H9 (cell line): Measurements from ENCODE around the gene SH3RF3. TPM values are rescaled to one million over a fixed set of nuclear protein-coding genes. Genes with fewer than 3 reads are reported as not detected.
A peak's percentile ranks its signal among the peaks of the same experiment; 100 is the strongest.

Experiments used
- DNase-seq: peaks from one replicate; pipeline ENCODE4 v3.0.0-alpha.2; 2017
- H2AFZ ChIP-seq: one replicate; pipeline ENCODE4 v1.6.1; 2013; ENCODE audit warnings: mild to moderate bottlenecking, low read length, control low read depth, moderate library complexity
- H2AK5ac ChIP-seq: 2 replicates; pipeline ENCODE4 v1.6.1; 2013; ENCODE audit warnings: low read length, control low read depth, mixed read lengths; ENCODE audit not compliant: insufficient read length
- H2BK120ac ChIP-seq: one replicate; pipeline ENCODE4 v1.6.1; 2013; ENCODE audit warnings: low read depth, mild to moderate bottlenecking, low read length, control low read depth, inconsistent platforms; ENCODE audit not compliant: poor library complexity, severe bottlenecking
- H2BK12ac ChIP-seq: 2 replicates; pipeline ENCODE4 v1.6.1; 2013; ENCODE audit warnings: low read length, control low read depth, mixed read lengths, low read depth; ENCODE audit not compliant: insufficient read length
- H2BK15ac ChIP-seq: 2 replicates; pipeline ENCODE4 v1.6.1; 2013; ENCODE audit warnings: low read depth, low read length, control low read depth
- H2BK20ac ChIP-seq: one replicate; pipeline ENCODE4 v1.6.1; 2013; ENCODE audit warnings: low read depth, mild to moderate bottlenecking, low read length, control low read depth, inconsistent platforms; ENCODE audit not compliant: poor library complexity, severe bottlenecking
- H2BK5ac ChIP-seq: 2 replicates; pipeline ENCODE4 v1.6.1; 2013; ENCODE audit warnings: low read length, control low read depth, mixed read lengths; ENCODE audit not compliant: insufficient read length
- H3K14ac ChIP-seq: 2 replicates; pipeline ENCODE4 v1.6.1; 2013; ENCODE audit warnings: low read length, control low read depth; ENCODE audit not compliant: insufficient read depth
- H3K18ac ChIP-seq: 2 replicates; pipeline ENCODE4 v1.6.1; 2013; ENCODE audit warnings: low read depth, mild to moderate bottlenecking, mixed read lengths, low read length, control low read depth; ENCODE audit not compliant: insufficient read length
- H3K23ac ChIP-seq: 2 replicates; pipeline ENCODE4 v1.6.1; 2013; ENCODE audit warnings: low read length, control low read depth, mixed read lengths, low read depth; ENCODE audit not compliant: insufficient read length
- H3K23me2 ChIP-seq: 2 replicates; pipeline ENCODE4 v1.6.1; 2013; ENCODE audit warnings: low read depth, mild to moderate bottlenecking, mixed read lengths, low read length, control low read depth; ENCODE audit not compliant: insufficient read length, poor library complexity, severe bottlenecking
- H3K27ac ChIP-seq: 2 replicates; pipeline ENCODE4 v1.5.1; 2013; ENCODE audit warnings: low read length, control low read depth, mixed read lengths, low read depth; ENCODE audit not compliant: insufficient read length
- H3K27me3 ChIP-seq: 2 replicates; pipeline ENCODE4 v1.6.1; 2013; ENCODE audit warnings: low read length, control low read depth, inconsistent platforms; ENCODE audit not compliant: insufficient read depth
- H3K4ac ChIP-seq: 2 replicates; pipeline ENCODE4 v1.6.1; 2013; ENCODE audit warnings: low read depth, mild to moderate bottlenecking, control low read depth, inconsistent platforms, low read length, moderate library complexity
- H3K4me1 ChIP-seq: 2 replicates; pipeline ENCODE4 v1.6.1; 2013; ENCODE audit warnings: low read length, control low read depth, inconsistent platforms; ENCODE audit not compliant: insufficient read depth
- H3K4me2 ChIP-seq: 2 replicates; pipeline ENCODE4 v1.6.1; 2013; ENCODE audit warnings: low read length, control low read depth, mixed read lengths; ENCODE audit not compliant: insufficient read length, insufficient read depth
- H3K56ac ChIP-seq: 2 replicates; pipeline ENCODE4 v1.6.1; 2013; ENCODE audit warnings: low read depth, mild to moderate bottlenecking, mixed read lengths, low read length, control low read depth; ENCODE audit not compliant: insufficient read length
- H3K79me1 ChIP-seq: 2 replicates; pipeline ENCODE4 v1.6.1; 2013; ENCODE audit warnings: low read depth, mild to moderate bottlenecking, moderate library complexity, low read length, control low read depth, inconsistent platforms; ENCODE audit not compliant: insufficient read depth, poor library complexity, severe bottlenecking
- H3K79me2 ChIP-seq: 2 replicates; pipeline ENCODE4 v1.6.1; 2013; ENCODE audit warnings: low read length, control low read depth, inconsistent platforms; ENCODE audit not compliant: insufficient read depth
- H3K9ac ChIP-seq: 2 replicates; pipeline ENCODE4 v1.6.1; 2013; ENCODE audit warnings: low read length, control low read depth, mixed read lengths; ENCODE audit not compliant: insufficient read length; ENCODE audit errors: extremely low read depth
- H3K9me3 ChIP-seq: one replicate; pipeline ENCODE4 v1.6.1; 2013; ENCODE audit warnings: low read depth, low read length, inconsistent platforms; ENCODE audit not compliant: control insufficient read depth
- H3T11ph ChIP-seq: one replicate; pipeline ENCODE4 v1.6.1; 2013; ENCODE audit warnings: mild to moderate bottlenecking, low read length, control low read depth, inconsistent platforms
- H4K20me1 ChIP-seq: one replicate; pipeline ENCODE4 v1.6.1; 2013; ENCODE audit not compliant: control insufficient read depth, insufficient read length, insufficient read depth
- H4K5ac ChIP-seq: 2 replicates; pipeline ENCODE4 v1.6.1; 2013; ENCODE audit warnings: low read depth, mild to moderate bottlenecking, mixed read lengths, low read length, control low read depth; ENCODE audit not compliant: insufficient read length
- H4K8ac ChIP-seq: replicated peaks from 2 replicates; pipeline ENCODE4 v1.6.1; 2013; ENCODE audit warnings: low read length, control low read depth, mixed read lengths, low read depth; ENCODE audit not compliant: insufficient read length
- H4K91ac ChIP-seq: 2 replicates; pipeline ENCODE4 v1.6.1; 2013; ENCODE audit warnings: low read depth, mild to moderate bottlenecking, moderate library complexity, mixed read lengths, low read length, control low read depth; ENCODE audit not compliant: insufficient read length
- H3K27ac Mint-ChIP-seq, 3 experiments: 2 replicates in 2 of 3; 3 replicates in 1 of 3; pipeline ENCODE4 v1.8.0; 2020 to 2021; ENCODE audit warnings: mixed read lengths in 3 of 3, mild to moderate bottlenecking in 1 of 3, moderate library complexity in 1 of 3
- H3K27me3 Mint-ChIP-seq: 2 replicates; pipeline ENCODE4 v1.8.0; 2021; ENCODE audit warnings: low read depth, mild to moderate bottlenecking, moderate library complexity, mixed read lengths
- H3K36me3 Mint-ChIP-seq, 3 experiments: 2 replicates in 2 of 3; 3 replicates in 1 of 3; pipeline ENCODE4 v1.8.0; 2020 to 2021; ENCODE audit warnings: low read depth in 3 of 3, mixed read lengths in 3 of 3; ENCODE audit not compliant: insufficient read depth in 1 of 3
- H3K4me1 Mint-ChIP-seq, 2 experiments: 2 replicates each; pipeline ENCODE4 v1.8.0; 2020; ENCODE audit warnings: mixed read lengths in 2 of 2
- H3K4me3 Mint-ChIP-seq, 2 experiments: 2 replicates in 1 of 2; 3 replicates in 1 of 2; pipeline ENCODE4 v1.8.0; 2020 to 2021; ENCODE audit warnings: mild to moderate bottlenecking in 2 of 2, mixed read lengths in 2 of 2, moderate library complexity in 1 of 2
- H3K9me3 Mint-ChIP-seq, 2 experiments: 2 replicates in 1 of 2; 3 replicates in 1 of 2; pipeline ENCODE4 v1.8.0; 2020; ENCODE audit warnings: mild to moderate bottlenecking in 2 of 2, mixed read lengths in 2 of 2, moderate library complexity in 1 of 2
- WGBS: extraction: QIAGEN DNeasy Blood & Tissue Kit; methylation state at CpG from one replicate; pipeline ENCODE4 v1.1.7; 2013; ENCODE audit warnings: missing lambda C conversion rate, low lambda C conversion rate, mixed read lengths; ENCODE audit not compliant: insufficient read length; ENCODE audit errors: extremely low coverage; 5-methylcytosine and 5-hydroxymethylcytosine counted together
- total RNA-seq: library from RNA; stranded (reverse); gene quantifications from 2 replicates; pipeline ENCODE4 v1.2.1, GENCODE V29; 2021
- TF ChIP-seq, protein P1 (sequence below): fragments of 200-600 bp; sonication (generic); conservative IDR thresholded peaks from 3 replicates; pipeline ENCODE4 v1.8.0; 2021; ENCODE audit warnings: antibody characterized with exemption, mild to moderate bottlenecking

Gene SH3RF3
- total RNA-seq, 1 experiment from 2014 or later, result 0.46 TPM

DNA sequence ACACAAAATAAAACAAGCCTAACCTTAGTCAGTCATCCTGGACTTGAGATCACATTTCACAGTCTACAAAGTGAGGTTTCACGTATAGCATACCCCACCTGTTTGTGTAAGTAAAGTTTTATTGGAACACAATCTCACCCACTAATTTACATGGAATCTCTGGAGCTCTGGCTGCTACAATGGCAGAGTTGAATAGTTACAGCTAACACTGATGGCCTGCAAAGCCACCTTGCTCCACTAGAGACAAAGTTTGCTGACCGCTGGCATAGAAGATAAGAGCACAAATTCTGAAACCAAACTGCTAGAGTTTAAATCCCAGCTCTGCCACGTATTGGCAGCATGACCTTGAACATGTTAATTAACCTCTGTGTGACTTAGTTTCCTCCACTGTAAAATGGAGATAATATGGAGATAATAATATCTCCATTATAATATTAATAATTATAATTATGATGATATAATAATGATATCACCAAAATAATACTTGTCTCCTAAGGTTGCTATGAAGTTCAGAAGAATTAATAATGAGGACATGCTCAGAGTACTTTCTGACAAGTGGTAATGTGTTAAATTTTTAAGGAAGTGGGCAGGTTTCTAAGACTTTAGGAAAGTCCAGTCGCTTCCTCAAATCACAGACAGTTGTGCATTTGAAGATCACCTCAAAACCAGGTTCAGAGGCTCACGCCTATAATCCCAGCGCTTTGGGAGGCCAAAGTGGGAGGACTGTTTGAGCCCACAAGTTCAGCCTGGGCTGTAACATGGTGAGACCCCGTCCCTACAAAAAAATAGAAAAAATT is 204.6 kb downstream of the SH3RF3 start:
- H3K4me1 Mint-ChIP-seq, result peaks cover 22 to 26% of the 10 kb centered on the region in 2 experiments
- H3K9me3 ChIP-seq, result no peaks in the 10 kb centered on the region
- no peak overlapping the region for H3K4ac ChIP-seq
- no peaks in the 10 kb centered on the region for H3K27me3 ChIP-seq
- peaks cover 2 to 4% of the 10 kb centered on the region in 2 experiments; a peak in 4 of 5 replicates for H3K9me3 Mint-ChIP-seq
- no peak overlapping the region for H2BK120ac ChIP-seq
- no peak overlapping the region for H2AK5ac ChIP-seq
- WGBS, result no CpG with 5 or more reads among the region's 7 CpGs
- H3T11ph ChIP-seq, result no peak overlapping the region
- no peak overlapping the region for H4K5ac ChIP-seq
- no peak overlapping the region for H2BK20ac ChIP-seq
- H2BK12ac ChIP-seq, result no peak overlapping the region
- no peak overlapping the region for H2BK5ac ChIP-seq
- no peaks in the 10 kb centered on the region for H3K79me1 ChIP-seq
- H3K56ac ChIP-seq, result no peak overlapping the region
- no peak overlapping the region for H2BK15ac ChIP-seq
- no peak overlapping the region for H3K27ac ChIP-seq
- no peaks in the 10 kb centered on the region for H4K20me1 ChIP-seq
- peaks cover 4% of the 10 kb centered on the region; the same call in 1 of the 2 replicates for H3K4me1 ChIP-seq
- no peak overlapping the region for H4K8ac ChIP-seq
- no peak for DNase-seq
- H2AFZ ChIP-seq, result no peak overlapping the region
- H3K18ac ChIP-seq, result no peak overlapping the region
- no peak overlapping the region for H3K9ac ChIP-seq
- no peak overlapping the region for H3K14ac ChIP-seq
- TF ChIP-seq, protein P1, sequence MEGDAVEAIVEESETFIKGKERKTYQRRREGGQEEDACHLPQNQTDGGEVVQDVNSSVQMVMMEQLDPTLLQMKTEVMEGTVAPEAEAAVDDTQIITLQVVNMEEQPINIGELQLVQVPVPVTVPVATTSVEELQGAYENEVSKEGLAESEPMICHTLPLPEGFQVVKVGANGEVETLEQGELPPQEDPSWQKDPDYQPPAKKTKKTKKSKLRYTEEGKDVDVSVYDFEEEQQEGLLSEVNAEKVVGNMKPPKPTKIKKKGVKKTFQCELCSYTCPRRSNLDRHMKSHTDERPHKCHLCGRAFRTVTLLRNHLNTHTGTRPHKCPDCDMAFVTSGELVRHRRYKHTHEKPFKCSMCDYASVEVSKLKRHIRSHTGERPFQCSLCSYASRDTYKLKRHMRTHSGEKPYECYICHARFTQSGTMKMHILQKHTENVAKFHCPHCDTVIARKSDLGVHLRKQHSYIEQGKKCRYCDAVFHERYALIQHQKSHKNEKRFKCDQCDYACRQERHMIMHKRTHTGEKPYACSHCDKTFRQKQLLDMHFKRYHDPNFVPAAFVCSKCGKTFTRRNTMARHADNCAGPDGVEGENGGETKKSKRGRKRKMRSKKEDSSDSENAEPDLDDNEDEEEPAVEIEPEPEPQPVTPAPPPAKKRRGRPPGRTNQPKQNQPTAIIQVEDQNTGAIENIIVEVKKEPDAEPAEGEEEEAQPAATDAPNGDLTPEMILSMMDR, result peak; percentile 54
- peaks cover 9% of the 10 kb centered on the region for H3K27me3 Mint-ChIP-seq
- H3K4me2 ChIP-seq, result no peak overlapping the region
- H3K23me2 ChIP-seq, result no peaks in the 10 kb centered on the region
- H3K79me2 ChIP-seq, result no peaks in the 10 kb centered on the region
- H3K27ac Mint-ChIP-seq, result no peak overlapping the region
- H3K23ac ChIP-seq, result no peak overlapping the region
- H3K36me3 Mint-ChIP-seq, result peaks cover 0 to 2% (median 0%) of the 10 kb centered on the region in 3 experiments; a peak in 2 of 7 replicates
- H4K91ac ChIP-seq, result no peak overlapping the region
- no peak overlapping the region for H3K4me3 Mint-ChIP-seq
